HEK293 (cell line): ENCODE measurements around the gene NDRG3.
A peak's percentile ranks its signal among the peaks of the same experiment; 100 is the strongest.

Source experiments
- GLIS1 ChIP-seq: fragments of 450-650 bp; formaldehyde crosslinking; IDR thresholded peaks from 2 replicates; pipeline ENCODE4 v1.5.1; 2016; ENCODE audit warnings: missing biosample characterization, missing genetic modification characterization
- WT1 ChIP-seq: fragments of 450-650 bp; formaldehyde crosslinking; IDR thresholded peaks from 2 replicates; pipeline ENCODE4 v1.5.1; 2016; ENCODE audit warnings: missing biosample characterization, missing genetic modification characterization
- ZBTB17 ChIP-seq: fragments of 450-650 bp; formaldehyde crosslinking; IDR thresholded peaks from 2 replicates; pipeline ENCODE4 v1.5.1; 2016; ENCODE audit warnings: missing biosample characterization, missing genetic modification characterization
- ZNF138 ChIP-seq: fragments of 450-650 bp; formaldehyde crosslinking; IDR thresholded peaks from 2 replicates; pipeline ENCODE4 v1.5.1; 2016; ENCODE audit warnings: missing biosample characterization, missing genetic modification characterization, borderline replicate concordance
- ZNF266 ChIP-seq: fragments of 450-650 bp; formaldehyde crosslinking; IDR thresholded peaks from 2 replicates; pipeline ENCODE4 v1.5.1; 2016; ENCODE audit warnings: missing biosample characterization, missing genetic modification characterization, low read depth
- ZNF324 ChIP-seq: fragments of 450-650 bp; formaldehyde crosslinking; IDR thresholded peaks from 2 replicates; pipeline ENCODE4 v1.5.1; 2016; ENCODE audit warnings: missing biosample characterization, missing genetic modification characterization
- ZNF341 ChIP-seq: fragments of 450-650 bp; formaldehyde crosslinking; IDR thresholded peaks from 2 replicates; pipeline ENCODE4; 2016; ENCODE audit warnings: low read depth, missing biosample characterization, missing genetic modification characterization
- ZNF354C ChIP-seq: fragments of 450-650 bp; formaldehyde crosslinking; IDR thresholded peaks from 2 replicates; pipeline ENCODE4 v1.5.1; 2016; ENCODE audit warnings: missing biosample characterization, missing genetic modification characterization, low read depth, borderline replicate concordance
- ZNF571 ChIP-seq: fragments of 450-650 bp; formaldehyde crosslinking; IDR thresholded peaks from 2 replicates; pipeline ENCODE4 v1.5.0; 2017; ENCODE audit warnings: missing biosample characterization, missing genetic modification characterization
- ZNF629 ChIP-seq: fragments of 450-650 bp; formaldehyde crosslinking; IDR thresholded peaks from 2 replicates; pipeline ENCODE4 v1.5.1; 2017; ENCODE audit warnings: missing biosample characterization, missing genetic modification characterization
- ZNF76 ChIP-seq: fragments of 450-650 bp; formaldehyde crosslinking; IDR thresholded peaks from 2 replicates; pipeline ENCODE4; 2016; ENCODE audit warnings: low read depth, missing biosample characterization, missing genetic modification characterization, borderline replicate concordance
- ZNF777 ChIP-seq: fragments of 450-650 bp; formaldehyde crosslinking; IDR thresholded peaks from 2 replicates; pipeline ENCODE4 v1.5.1; 2017; ENCODE audit warnings: missing biosample characterization, missing genetic modification characterization, borderline replicate concordance
- ZXDB ChIP-seq: fragments of 450-650 bp; formaldehyde crosslinking; IDR thresholded peaks from 2 replicates; pipeline ENCODE4 v1.5.1; 2016; ENCODE audit warnings: missing biosample characterization, missing genetic modification characterization
- TF ChIP-seq, protein P1 (sequence below): fragments of 450-650 bp; formaldehyde crosslinking; IDR thresholded peaks from 2 replicates; pipeline ENCODE4 v1.5.1; 2016; ENCODE audit warnings: missing biosample characterization, missing genetic modification characterization, borderline replicate concordance
- TF ChIP-seq, protein P2 (sequence below): fragments of 450-650 bp; formaldehyde crosslinking; IDR thresholded peaks from 2 replicates; pipeline ENCODE4 v1.5.1; 2016; ENCODE audit warnings: missing biosample characterization, missing genetic modification characterization
- TF ChIP-seq, protein P3 (sequence below): fragments of 450-650 bp; formaldehyde crosslinking; IDR thresholded peaks from 2 replicates; pipeline ENCODE4 v1.5.1; 2016; ENCODE audit warnings: missing biosample characterization, missing genetic modification characterization
- TF ChIP-seq, protein P4 (sequence below): IDR thresholded peaks from 2 replicates; pipeline ENCODE4 v1.6.1; 2011; ENCODE audit warnings: mild to moderate bottlenecking, low read depth, low read length, borderline replicate concordance
- TF ChIP-seq, protein P5 (sequence below): fragments of 450-650 bp; formaldehyde crosslinking; IDR thresholded peaks from 2 replicates; pipeline ENCODE4 v1.5.1; 2016; ENCODE audit warnings: missing biosample characterization, missing genetic modification characterization
- TF ChIP-seq, protein P6 (sequence below): fragments of 450-650 bp; formaldehyde crosslinking; IDR thresholded peaks from 2 replicates; pipeline ENCODE4 v1.5.1; 2016; ENCODE audit warnings: missing biosample characterization, missing genetic modification characterization
- TF ChIP-seq, protein P7 (sequence below): fragments of 450-650 bp; formaldehyde crosslinking; IDR thresholded peaks from 2 replicates; pipeline ENCODE4 v1.5.1; 2017; ENCODE audit warnings: missing biosample characterization, missing genetic modification characterization
- TF ChIP-seq, protein P8 (sequence below): fragments of 450-650 bp; formaldehyde crosslinking; IDR thresholded peaks from 2 replicates; pipeline ENCODE4 v1.5.1; 2016; ENCODE audit warnings: missing biosample characterization, missing genetic modification characterization

Gene NDRG3

DNA sequence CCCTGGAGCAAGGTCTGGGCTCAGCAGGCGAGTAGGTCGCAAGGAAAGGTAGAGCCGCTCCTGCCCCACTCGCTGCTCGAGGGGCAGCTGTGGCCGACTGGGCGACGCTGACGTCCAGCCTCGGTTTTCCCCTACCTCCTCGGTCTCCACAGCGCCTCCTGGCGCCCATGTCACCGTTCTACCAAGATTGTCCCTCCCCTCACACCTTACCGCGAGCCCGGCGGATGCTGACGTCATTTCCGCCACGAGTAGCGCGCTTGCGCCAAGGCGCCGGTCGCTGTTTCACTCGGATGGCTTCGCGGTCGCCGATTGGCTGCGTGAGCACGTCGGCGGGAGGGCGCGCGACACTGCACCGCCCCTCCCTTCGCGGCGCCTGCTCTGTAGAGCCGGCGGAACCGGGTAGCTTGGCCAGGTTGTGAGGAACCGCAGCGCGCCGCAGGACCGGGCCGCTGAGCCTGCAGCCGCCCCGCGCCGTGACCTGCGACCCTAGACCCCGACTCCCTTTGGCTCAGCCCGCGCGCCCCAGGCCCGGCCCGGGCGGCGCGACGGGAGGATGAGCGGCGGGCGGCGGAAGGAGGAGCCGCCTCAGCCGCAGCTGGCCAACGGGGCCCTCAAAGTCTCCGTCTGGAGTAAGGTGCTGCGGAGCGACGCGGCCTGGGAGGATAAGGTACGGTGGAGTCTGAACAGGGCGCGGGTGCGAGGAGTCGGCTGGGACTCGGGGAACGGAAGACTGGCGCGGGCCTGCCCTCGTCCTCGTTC, 140.3 kb downstream of the NDRG3 start, which contains the start of gene RAB5IF (continued):
- TF ChIP-seq, protein P1, sequence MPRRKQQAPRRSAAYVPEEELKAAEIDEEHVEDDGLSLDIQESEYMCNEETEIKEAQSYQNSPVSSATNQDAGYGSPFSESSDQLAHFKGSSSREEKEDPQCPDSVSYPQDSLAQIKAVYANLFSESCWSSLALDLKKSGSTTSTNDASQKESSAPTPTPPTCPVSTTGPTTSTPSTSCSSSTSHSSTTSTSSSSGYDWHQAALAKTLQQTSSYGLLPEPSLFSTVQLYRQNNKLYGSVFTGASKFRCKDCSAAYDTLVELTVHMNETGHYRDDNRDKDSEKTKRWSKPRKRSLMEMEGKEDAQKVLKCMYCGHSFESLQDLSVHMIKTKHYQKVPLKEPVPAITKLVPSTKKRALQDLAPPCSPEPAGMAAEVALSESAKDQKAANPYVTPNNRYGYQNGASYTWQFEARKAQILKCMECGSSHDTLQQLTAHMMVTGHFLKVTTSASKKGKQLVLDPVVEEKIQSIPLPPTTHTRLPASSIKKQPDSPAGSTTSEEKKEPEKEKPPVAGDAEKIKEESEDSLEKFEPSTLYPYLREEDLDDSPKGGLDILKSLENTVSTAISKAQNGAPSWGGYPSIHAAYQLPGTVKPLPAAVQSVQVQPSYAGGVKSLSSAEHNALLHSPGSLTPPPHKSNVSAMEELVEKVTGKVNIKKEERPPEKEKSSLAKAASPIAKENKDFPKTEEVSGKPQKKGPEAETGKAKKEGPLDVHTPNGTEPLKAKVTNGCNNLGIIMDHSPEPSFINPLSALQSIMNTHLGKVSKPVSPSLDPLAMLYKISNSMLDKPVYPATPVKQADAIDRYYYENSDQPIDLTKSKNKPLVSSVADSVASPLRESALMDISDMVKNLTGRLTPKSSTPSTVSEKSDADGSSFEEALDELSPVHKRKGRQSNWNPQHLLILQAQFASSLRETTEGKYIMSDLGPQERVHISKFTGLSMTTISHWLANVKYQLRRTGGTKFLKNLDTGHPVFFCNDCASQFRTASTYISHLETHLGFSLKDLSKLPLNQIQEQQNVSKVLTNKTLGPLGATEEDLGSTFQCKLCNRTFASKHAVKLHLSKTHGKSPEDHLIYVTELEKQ (tag by site-specific recombination), result peak; percentile 45; the same call in 1 of the 2 replicates
- TF ChIP-seq, protein P2, sequence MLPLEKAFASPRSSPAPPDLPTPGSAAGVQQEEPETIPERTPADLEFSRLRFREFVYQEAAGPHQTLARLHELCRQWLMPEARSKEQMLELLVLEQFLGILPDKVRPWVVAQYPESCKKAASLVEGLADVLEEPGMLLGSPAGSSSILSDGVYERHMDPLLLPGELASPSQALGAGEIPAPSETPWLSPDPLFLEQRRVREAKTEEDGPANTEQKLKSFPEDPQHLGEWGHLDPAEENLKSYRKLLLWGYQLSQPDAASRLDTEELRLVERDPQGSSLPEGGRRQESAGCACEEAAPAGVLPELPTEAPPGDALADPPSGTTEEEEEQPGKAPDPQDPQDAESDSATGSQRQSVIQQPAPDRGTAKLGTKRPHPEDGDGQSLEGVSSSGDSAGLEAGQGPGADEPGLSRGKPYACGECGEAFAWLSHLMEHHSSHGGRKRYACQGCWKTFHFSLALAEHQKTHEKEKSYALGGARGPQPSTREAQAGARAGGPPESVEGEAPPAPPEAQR (tag by site-specific recombination), result 0 out of 2 replicates have a peak, but pooled peaks have one; percentile 22
- TF ChIP-seq ZNF629 (tag by site-specific recombination), result peak; percentile 96
- TF ChIP-seq, protein P3, sequence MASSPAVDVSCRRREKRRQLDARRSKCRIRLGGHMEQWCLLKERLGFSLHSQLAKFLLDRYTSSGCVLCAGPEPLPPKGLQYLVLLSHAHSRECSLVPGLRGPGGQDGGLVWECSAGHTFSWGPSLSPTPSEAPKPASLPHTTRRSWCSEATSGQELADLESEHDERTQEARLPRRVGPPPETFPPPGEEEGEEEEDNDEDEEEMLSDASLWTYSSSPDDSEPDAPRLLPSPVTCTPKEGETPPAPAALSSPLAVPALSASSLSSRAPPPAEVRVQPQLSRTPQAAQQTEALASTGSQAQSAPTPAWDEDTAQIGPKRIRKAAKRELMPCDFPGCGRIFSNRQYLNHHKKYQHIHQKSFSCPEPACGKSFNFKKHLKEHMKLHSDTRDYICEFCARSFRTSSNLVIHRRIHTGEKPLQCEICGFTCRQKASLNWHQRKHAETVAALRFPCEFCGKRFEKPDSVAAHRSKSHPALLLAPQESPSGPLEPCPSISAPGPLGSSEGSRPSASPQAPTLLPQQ (tag by site-specific recombination), result peak; percentile 81
- TF ChIP-seq ZXDB, result peak; percentile 63
- TF ChIP-seq, protein P4, sequence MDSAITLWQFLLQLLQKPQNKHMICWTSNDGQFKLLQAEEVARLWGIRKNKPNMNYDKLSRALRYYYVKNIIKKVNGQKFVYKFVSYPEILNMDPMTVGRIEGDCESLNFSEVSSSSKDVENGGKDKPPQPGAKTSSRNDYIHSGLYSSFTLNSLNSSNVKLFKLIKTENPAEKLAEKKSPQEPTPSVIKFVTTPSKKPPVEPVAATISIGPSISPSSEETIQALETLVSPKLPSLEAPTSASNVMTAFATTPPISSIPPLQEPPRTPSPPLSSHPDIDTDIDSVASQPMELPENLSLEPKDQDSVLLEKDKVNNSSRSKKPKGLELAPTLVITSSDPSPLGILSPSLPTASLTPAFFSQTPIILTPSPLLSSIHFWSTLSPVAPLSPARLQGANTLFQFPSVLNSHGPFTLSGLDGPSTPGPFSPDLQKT, result no peak
- peak; percentile 97 for TF ChIP-seq ZBTB17 (tag by site-specific recombination)
- TF ChIP-seq, protein P5, sequence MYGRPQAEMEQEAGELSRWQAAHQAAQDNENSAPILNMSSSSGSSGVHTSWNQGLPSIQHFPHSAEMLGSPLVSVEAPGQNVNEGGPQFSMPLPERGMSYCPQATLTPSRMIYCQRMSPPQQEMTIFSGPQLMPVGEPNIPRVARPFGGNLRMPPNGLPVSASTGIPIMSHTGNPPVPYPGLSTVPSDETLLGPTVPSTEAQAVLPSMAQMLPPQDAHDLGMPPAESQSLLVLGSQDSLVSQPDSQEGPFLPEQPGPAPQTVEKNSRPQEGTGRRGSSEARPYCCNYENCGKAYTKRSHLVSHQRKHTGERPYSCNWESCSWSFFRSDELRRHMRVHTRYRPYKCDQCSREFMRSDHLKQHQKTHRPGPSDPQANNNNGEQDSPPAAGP (tag by site-specific recombination), result peak; percentile 96
- no peak for TF ChIP-seq ZNF354C (tag by site-specific recombination)
- TF ChIP-seq ZNF571 (tag by site-specific recombination), result no peak
- TF ChIP-seq ZNF266 (tag by site-specific recombination), result no peak
- TF ChIP-seq ZNF324 (tag by site-specific recombination), result peak; percentile 93
- TF ChIP-seq WT1 (tag by site-specific recombination), result peak; percentile 64
- peak; percentile 84 for TF ChIP-seq ZNF341
- 0 out of 2 replicates have a peak, but pooled peaks have one; percentile 23 for TF ChIP-seq ZNF76 (tag by site-specific recombination)
- TF ChIP-seq ZNF138, result no peak
- TF ChIP-seq GLIS1 (tag by site-specific recombination), result peak; percentile 50
- TF ChIP-seq, protein P6, sequence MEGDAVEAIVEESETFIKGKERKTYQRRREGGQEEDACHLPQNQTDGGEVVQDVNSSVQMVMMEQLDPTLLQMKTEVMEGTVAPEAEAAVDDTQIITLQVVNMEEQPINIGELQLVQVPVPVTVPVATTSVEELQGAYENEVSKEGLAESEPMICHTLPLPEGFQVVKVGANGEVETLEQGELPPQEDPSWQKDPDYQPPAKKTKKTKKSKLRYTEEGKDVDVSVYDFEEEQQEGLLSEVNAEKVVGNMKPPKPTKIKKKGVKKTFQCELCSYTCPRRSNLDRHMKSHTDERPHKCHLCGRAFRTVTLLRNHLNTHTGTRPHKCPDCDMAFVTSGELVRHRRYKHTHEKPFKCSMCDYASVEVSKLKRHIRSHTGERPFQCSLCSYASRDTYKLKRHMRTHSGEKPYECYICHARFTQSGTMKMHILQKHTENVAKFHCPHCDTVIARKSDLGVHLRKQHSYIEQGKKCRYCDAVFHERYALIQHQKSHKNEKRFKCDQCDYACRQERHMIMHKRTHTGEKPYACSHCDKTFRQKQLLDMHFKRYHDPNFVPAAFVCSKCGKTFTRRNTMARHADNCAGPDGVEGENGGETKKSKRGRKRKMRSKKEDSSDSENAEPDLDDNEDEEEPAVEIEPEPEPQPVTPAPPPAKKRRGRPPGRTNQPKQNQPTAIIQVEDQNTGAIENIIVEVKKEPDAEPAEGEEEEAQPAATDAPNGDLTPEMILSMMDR, result peak; percentile 100
- TF ChIP-seq, protein P7, sequence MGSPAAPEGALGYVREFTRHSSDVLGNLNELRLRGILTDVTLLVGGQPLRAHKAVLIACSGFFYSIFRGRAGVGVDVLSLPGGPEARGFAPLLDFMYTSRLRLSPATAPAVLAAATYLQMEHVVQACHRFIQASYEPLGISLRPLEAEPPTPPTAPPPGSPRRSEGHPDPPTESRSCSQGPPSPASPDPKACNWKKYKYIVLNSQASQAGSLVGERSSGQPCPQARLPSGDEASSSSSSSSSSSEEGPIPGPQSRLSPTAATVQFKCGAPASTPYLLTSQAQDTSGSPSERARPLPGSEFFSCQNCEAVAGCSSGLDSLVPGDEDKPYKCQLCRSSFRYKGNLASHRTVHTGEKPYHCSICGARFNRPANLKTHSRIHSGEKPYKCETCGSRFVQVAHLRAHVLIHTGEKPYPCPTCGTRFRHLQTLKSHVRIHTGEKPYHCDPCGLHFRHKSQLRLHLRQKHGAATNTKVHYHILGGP, result no peak
- TF ChIP-seq, protein P8, sequence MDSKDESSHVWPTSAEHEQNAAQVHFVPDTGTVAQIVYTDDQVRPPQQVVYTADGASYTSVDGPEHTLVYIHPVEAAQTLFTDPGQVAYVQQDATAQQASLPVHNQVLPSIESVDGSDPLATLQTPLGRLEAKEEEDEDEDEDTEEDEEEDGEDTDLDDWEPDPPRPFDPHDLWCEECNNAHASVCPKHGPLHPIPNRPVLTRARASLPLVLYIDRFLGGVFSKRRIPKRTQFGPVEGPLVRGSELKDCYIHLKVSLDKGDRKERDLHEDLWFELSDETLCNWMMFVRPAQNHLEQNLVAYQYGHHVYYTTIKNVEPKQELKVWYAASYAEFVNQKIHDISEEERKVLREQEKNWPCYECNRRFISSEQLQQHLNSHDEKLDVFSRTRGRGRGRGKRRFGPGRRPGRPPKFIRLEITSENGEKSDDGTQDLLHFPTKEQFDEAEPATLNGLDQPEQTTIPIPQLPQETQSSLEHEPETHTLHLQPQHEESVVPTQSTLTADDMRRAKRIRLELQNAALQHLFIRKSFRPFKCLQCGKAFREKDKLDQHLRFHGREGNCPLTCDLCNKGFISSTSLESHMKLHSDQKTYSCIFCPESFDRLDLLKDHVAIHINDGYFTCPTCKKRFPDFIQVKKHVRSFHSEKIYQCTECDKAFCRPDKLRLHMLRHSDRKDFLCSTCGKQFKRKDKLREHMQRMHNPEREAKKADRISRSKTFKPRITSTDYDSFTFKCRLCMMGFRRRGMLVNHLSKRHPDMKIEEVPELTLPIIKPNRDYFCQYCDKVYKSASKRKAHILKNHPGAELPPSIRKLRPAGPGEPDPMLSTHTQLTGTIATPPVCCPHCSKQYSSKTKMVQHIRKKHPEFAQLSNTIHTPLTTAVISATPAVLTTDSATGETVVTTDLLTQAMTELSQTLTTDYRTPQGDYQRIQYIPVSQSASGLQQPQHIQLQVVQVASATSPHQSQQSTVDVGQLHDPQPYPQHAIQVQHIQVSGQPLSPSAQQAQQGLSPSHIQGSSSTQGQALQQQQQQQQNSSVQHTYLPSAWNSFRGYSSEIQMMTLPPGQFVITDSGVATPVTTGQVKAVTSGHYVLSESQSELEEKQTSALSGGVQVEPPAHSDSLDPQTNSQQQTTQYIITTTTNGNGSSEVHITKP (tag by site-specific recombination), result peak; percentile 63
- TF ChIP-seq ZNF777 (tag by site-specific recombination), result no peak
